ENCODE data around the gene ZNF417. TPM values are rescaled to one million over a fixed set of nuclear protein-coding genes. Genes with fewer than 3 reads are reported as not detected.

ZNF417 gene
- total and polyA plus RNA-seq, 2 of the 8 experiments (the other 6 are each of a cell fraction or from before 2014, with no cell fraction given), result 5.4 to 19.2 TPM

DNA sequence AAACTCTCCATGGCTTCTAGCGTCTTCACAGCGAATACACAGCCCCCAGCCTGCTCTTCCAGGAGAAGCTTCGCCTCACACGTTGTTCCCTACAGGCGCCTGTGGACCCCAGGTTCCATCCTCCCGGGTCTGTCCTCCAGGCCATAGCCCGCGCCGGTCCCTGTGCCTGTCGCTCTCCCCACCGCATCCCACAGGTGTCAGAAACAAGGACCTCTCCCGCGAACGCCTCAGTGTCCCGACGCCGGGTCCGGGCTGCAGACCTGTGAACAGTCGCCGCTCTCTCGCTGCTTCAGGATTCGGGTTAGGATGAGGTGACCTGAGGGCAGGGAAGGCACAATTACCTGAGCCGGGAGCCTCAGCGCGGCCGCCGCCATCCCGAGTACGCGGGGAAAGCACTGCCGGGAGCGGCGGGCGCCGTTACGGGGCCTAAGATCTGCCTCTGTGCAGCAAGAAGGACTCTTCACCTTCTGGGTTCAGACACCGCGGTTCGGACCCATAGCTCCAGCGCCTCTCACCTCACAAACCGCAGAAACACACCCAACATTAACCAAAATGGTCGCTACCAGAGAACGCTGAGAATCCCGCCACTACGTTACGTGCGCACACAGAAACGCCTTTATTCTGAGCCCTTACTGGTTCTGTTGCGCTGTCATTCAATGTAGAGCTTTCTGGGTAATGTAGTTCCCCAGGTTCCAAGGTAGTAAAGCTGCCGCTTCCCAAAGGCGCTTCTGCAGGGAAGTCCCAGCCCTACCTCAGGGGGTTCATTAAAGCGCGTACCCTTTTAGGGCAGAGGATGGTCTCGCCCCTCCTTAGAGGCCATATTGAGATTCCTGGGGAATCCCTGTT, 18.7 kb upstream of the ZNF417 start, which contains the start of gene ZNF418 (continued):
- TF ChIP-seq MAFK (IDR thresholded peaks at IDR 0.05; ENCODE audit: low read depth, low read length), result no peak
- no peak; the same call in 1 of the 2 replicates for TF ChIP-seq BRCA1 (IDR thresholded peaks at IDR 0.05; ENCODE audit: low read depth, low read length)
- TF ChIP-seq EP300 (IDR thresholded peaks at IDR 0.05; ENCODE audit: borderline replicate concordance in 1 of 2, low read depth in 2 of 2, low read length in 2 of 2), result peak in 1 of 2 experiments; percentile 89; a peak in 2 of 3 replicates
- peak in 1 of 2 experiments; percentile 63; a peak in 1 of 4 replicates for TF ChIP-seq SIN3A (conservative IDR thresholded peaks at IDR 0.05 in 1 of 2, IDR thresholded peaks at IDR 0.05 in 1 of 2; ENCODE audit: low read depth in 1 of 2, low read length in 2 of 2)
- peak; percentile 68 for TF ChIP-seq JUND (IDR thresholded peaks at IDR 0.05; ENCODE audit: low read length)
- TF ChIP-seq SP1 (IDR thresholded peaks at IDR 0.05; ENCODE audit: low read depth, low read length), result peak; percentile 96
- peak; percentile 90 for TF ChIP-seq PHF8 (conservative IDR thresholded peaks at IDR 0.05; ENCODE audit: low read depth, low read length)
- no peak for TF ChIP-seq BACH1 (IDR thresholded peaks at IDR 0.05; ENCODE audit: low read length)
- no peak for TF ChIP-seq TCF12 (IDR thresholded peaks at IDR 0.05; ENCODE audit: low read depth, low read length)
- TF ChIP-seq, protein P1, sequence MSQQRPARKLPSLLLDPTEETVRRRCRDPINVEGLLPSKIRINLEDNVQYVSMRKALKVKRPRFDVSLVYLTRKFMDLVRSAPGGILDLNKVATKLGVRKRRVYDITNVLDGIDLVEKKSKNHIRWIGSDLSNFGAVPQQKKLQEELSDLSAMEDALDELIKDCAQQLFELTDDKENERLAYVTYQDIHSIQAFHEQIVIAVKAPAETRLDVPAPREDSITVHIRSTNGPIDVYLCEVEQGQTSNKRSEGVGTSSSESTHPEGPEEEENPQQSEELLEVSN (IDR thresholded peaks at IDR 0.05), result peak; percentile 67
- no peak for TF ChIP-seq SIRT6 (IDR thresholded peaks at IDR 0.05; ENCODE audit: low read length)
- peak; percentile 77 for TF ChIP-seq TBP (IDR thresholded peaks at IDR 0.05; ENCODE audit: low read depth, low read length)
- TF ChIP-seq NRF1 (IDR thresholded peaks at IDR 0.05; ENCODE audit: low read depth, low read length), result no peak
- no peak for TF ChIP-seq RFX5 (IDR thresholded peaks at IDR 0.05; ENCODE audit: borderline replicate concordance, low read depth, low read length)
- TF ChIP-seq FOSL1 (IDR thresholded peaks at IDR 0.05; ENCODE audit: insufficient read depth, low read depth, low read length), result no peak
- TF ChIP-seq YY1 (IDR thresholded peaks at IDR 0.05; ENCODE audit: low read depth, low read length), result peak; percentile 91
- TF ChIP-seq SP2 (IDR thresholded peaks at IDR 0.05; ENCODE audit: low read length), result peak; percentile 57
- no peak for TF ChIP-seq CEBPB (IDR thresholded peaks at IDR 0.05; ENCODE audit: low read depth, low read length)
- no peak for TF ChIP-seq KDM5A (IDR thresholded peaks at IDR 0.05; ENCODE audit: low read length)
- no peak for TF ChIP-seq CTBP2 (IDR thresholded peaks at IDR 0.05; ENCODE audit: borderline replicate concordance, insufficient read depth, insufficient read length, low read length)
- peak; percentile 86 for TF ChIP-seq POLR2AphosphoS5 (IDR thresholded peaks at IDR 0.05; ENCODE audit: low read depth, low read length)
- TF ChIP-seq EZH2 (IDR thresholded peaks at IDR 0.05; ENCODE audit: low read depth, low read length, severe bottlenecking), result no peak
- no peak for TF ChIP-seq SP4 (IDR thresholded peaks at IDR 0.05; ENCODE audit: low read length)
